Body of pancreas (tissue), 4 donors: ENCODE measurements around the gene SEMA5B. TPM values are rescaled to one million over a fixed set of nuclear protein-coding genes. Genes with fewer than 3 reads are reported as not detected.

Experiments used
- ATAC-seq: fragments of 150-250 bp; one replicate; pipeline ENCODE4 v1.9.1; 2016
- DNase-seq, 4 donors: peaks; one replicate each; pipeline ENCODE4 v3.0.0-alpha.2; 2019
- H3K27ac ChIP-seq, 4 donors: fragments of 200-600 bp; sonication (generic); 1 replicate in 3 of 4; 2 replicates in 1 of 4; pipeline versions ENCODE4 v1.5.1 to v1.6.1; 2016 to 2019; ENCODE audit warnings: mild to moderate bottlenecking in 1 of 4, mixed read lengths in 1 of 4, moderate library complexity in 1 of 4
- H3K27me3 ChIP-seq, 2 donors: fragments of 200-600 bp; sonication (generic); one replicate each; pipeline ENCODE4 v1.6.0; 2016; ENCODE audit warnings: mild to moderate bottlenecking in 1 of 2
- H3K36me3 ChIP-seq, 2 donors: fragments of 200-600 bp; sonication (generic); replicated peaks in 1 of 2; 2 replicates each; pipeline ENCODE4 v1.5.1; 2016; ENCODE audit warnings: low read depth in 2 of 2; ENCODE audit not compliant: insufficient read depth in 1 of 2
- H3K4me1 ChIP-seq: fragments of 200-600 bp; sonication (generic); one replicate; pipeline ENCODE4 v1.6.0; 2016
- H3K4me3 ChIP-seq, 2 donors: fragments of 200-600 bp; sonication (generic); 1 replicate in 1 of 2; 2 replicates in 1 of 2; pipeline ENCODE4 v1.5.1; 2016 to 2019
- H3K9me3 ChIP-seq, 3 donors: fragments of 200-600 bp; sonication (generic); 1 replicate in 2 of 3; 2 replicates in 1 of 3; pipeline ENCODE4 v1.5.1; 2016
- POLR2A ChIP-seq, 3 donors: fragments of 450-650 bp; IDR thresholded peaks; one replicate each; pipeline ENCODE4 v1.6.1; 2016; ENCODE audit warnings: antibody characterized with exemption in 3 of 3, mild to moderate bottlenecking in 2 of 3
- WGBS, 2 donors: methylation state at CpG; one replicate each; pipeline ENCODE4 v1.1.5; 2017; 5-methylcytosine and 5-hydroxymethylcytosine counted together
- intact Hi-C: fragments of 100-400 bp; cut with DNase I; formaldehyde crosslinking; loops from one replicate; pipeline ENCODE4 v1.15.1; 2023
- total RNA-seq, 2 donors: library from RNA; depleted of rRNA; stranded (reverse); fragments of >200 nt; gene quantifications; one replicate each; pipeline ENCODE4 v1.1.0, GENCODE V29; 2016
- TF ChIP-seq, protein P1 (sequence below), 7 experiments: fragments of 450-650 bp in 4 of 7; fragments of 200-600 bp in 3 of 7; sonication (generic) in 3 of 7; IDR thresholded peaks; one replicate each; pipeline ENCODE4 v1.5.1; 2016 to 2019; ENCODE audit warnings: antibody characterized with exemption in 7 of 7

SEMA5B gene
- total RNA-seq, 2 donors from 2014 or later = 1.0 to 15.2 TPM

- Histone ChIP-seq H3K4me3 (no peak overlapping the region), H3K36me3 (no peaks in the 10 kb centered on the region), H3K9me3 (no peaks in the 10 kb centered on the region), H3K4me1 (no peaks in the 10 kb centered on the region), H3K27ac (no peak overlapping the region), H3K27me3 (no peaks in the 10 kb centered on the region)
- DNase-seq (no peak), ATAC-seq (no peak)
- intact Hi-C loops = no loop called here
- WGBS, 2 donors = 93 to 95% methylated on average over 9 of the region's 9 CpGs
- TF ChIP-seq, protein P1, sequence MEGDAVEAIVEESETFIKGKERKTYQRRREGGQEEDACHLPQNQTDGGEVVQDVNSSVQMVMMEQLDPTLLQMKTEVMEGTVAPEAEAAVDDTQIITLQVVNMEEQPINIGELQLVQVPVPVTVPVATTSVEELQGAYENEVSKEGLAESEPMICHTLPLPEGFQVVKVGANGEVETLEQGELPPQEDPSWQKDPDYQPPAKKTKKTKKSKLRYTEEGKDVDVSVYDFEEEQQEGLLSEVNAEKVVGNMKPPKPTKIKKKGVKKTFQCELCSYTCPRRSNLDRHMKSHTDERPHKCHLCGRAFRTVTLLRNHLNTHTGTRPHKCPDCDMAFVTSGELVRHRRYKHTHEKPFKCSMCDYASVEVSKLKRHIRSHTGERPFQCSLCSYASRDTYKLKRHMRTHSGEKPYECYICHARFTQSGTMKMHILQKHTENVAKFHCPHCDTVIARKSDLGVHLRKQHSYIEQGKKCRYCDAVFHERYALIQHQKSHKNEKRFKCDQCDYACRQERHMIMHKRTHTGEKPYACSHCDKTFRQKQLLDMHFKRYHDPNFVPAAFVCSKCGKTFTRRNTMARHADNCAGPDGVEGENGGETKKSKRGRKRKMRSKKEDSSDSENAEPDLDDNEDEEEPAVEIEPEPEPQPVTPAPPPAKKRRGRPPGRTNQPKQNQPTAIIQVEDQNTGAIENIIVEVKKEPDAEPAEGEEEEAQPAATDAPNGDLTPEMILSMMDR (IDR thresholded peaks at IDR 0.05) = no peak
- TF ChIP-seq POLR2A (IDR thresholded peaks at IDR 0.05) = no peak
Measured at GRCh38 chr3:122873741-122874515, 153.6 kb downstream of the SEMA5B start.

GRCh38 chr3:122868322-122868721, 159.2 kb downstream of the SEMA5B start:
- intact Hi-C loops = no loop called here
- H3K9me3 ChIP-seq = no peaks in the 10 kb centered on the region
- H3K4me1 ChIP-seq = no peaks in the 10 kb centered on the region
- TF ChIP-seq POLR2A (IDR thresholded peaks at IDR 0.05) = no peak
- TF ChIP-seq, protein P1 (IDR thresholded peaks at IDR 0.05) = no peak
- H3K27ac ChIP-seq = no peak overlapping the region
- no peaks in the 10 kb centered on the region for H3K27me3 ChIP-seq
- H3K36me3 ChIP-seq = peaks cover 0 to 2% of the 10 kb centered on the region in 2 donors
- H3K4me3 ChIP-seq = no peak overlapping the region
- DNase-seq (no peak), ATAC-seq (no peak)

DNA sequence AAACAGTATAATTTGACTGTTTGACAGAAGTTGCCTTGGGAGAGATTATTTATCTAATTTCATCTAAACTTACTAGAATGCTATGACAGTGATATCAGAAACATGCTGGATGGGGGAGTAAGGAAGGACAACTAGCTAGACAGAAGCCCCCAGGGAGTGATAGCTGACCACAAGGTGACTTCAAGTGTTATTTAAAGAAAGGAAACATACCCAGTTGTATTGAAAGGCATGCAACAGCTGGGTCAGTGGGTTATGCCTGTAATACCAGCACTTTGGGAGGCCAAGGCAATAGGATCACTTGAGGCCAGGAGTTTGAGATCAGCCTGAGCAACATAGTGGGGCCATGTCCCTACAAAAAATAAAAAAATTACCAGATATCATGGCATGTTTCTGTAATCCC, 163.1 kb downstream of the SEMA5B start:
- Histone ChIP-seq H3K27me3 (no peaks in the 10 kb centered on the region), H3K9me3 (no peaks in the 10 kb centered on the region), H3K4me3 (no peak overlapping the region), H3K4me1 (no peaks in the 10 kb centered on the region), H3K36me3 (peaks cover 0 to 3% of the 10 kb centered on the region in 2 donors), H3K27ac (no peak overlapping the region)
- no peak for TF ChIP-seq POLR2A (IDR thresholded peaks at IDR 0.05)
- TF ChIP-seq, protein P1 (IDR thresholded peaks at IDR 0.05) = no peak
- no peak for ATAC-seq
- no peak for DNase-seq
- intact Hi-C loops = no loop called here

GRCh38 chr3:122862381-122862780, 165.2 kb downstream of the SEMA5B start:
- no peak for ATAC-seq
- DNase-seq = no peak
- Histone ChIP-seq H3K27ac (no peak overlapping the region), H3K27me3 (no peaks in the 10 kb centered on the region), H3K4me3 (no peak overlapping the region), H3K4me1 (peaks cover 9% of the 10 kb centered on the region), H3K9me3 (no peaks in the 10 kb centered on the region), H3K36me3 (peaks cover 0 to 3% of the 10 kb centered on the region in 2 donors)
- intact Hi-C loops = no loop called here
- TF ChIP-seq POLR2A (IDR thresholded peaks at IDR 0.05) = no peak
- TF ChIP-seq, protein P1 (IDR thresholded peaks at IDR 0.05) = no peak

Other genes starting within 250 kb of the SEMA5B start
- 1 to 10 TPM; 9.2 to 9.6 TPM for gene HSPBAP1, start 233.9 kb downstream of the SEMA5B start, total RNA-seq
- gene SLC49A4, start 232.7 kb downstream of the SEMA5B start, total RNA-seq = 10 to 100 TPM; 20.8 to 23.6 TPM
- gene PDIA5, start 39.3 kb upstream of the SEMA5B start, total RNA-seq = 10 to 100 TPM; 28.8 to 73.2 TPM
- 10 to 100 TPM; 16.5 to 18.4 TPM for gene SEC22A, start 174.2 kb upstream of the SEMA5B start, total RNA-seq